Measurements from ENCODE around the gene ATOH1. TPM values are rescaled to one million over a fixed set of nuclear protein-coding genes. Genes with fewer than 3 reads are reported as not detected.

ATOH1 gene
- not detected in 2 replicates for polyA plus RNA-seq (2011; rRNA removed)
- not detected in 2 replicates for polyA plus RNA-seq (2012; cell fraction: cytosol; rRNA removed)
- not detected in 2 replicates for polyA plus RNA-seq (2012; cell fraction: nucleus; rRNA removed)
- not detected in 3 replicates for polyA plus RNA-seq (2017; fragmentation: RNase III; extraction: RNeasy Plus Mini Kit Qiagen cat#74134 plus additional on column Dnase treatment)
- not detected in 2 replicates for polyA minus RNA-seq (2011; rRNA and poly(A)+ RNA removed)

- peaks cover 3% of the 10 kb centered on the region; the same call in 1 of the 3 replicates for H3K4me1 ChIP-seq
- H3K27ac ChIP-seq: no peak within 1 kb of the TSS
- ChIA-PET POLR2A (no interaction called here), CTCF (no interaction called here)
- DNase-seq (ENCODE audit: low read depth in 1 of 2, low spot score in 1 of 2) (peak; percentile 7 to 18), FAIRE-seq (no peak), ATAC-seq (peak; percentile 73 to 81; a peak in 5 of 6 replicates)
- no peak for TF ChIP-seq NR3C1 (IDR thresholded peaks at IDR 0.05)
- peak; percentile 51 for TF ChIP-seq MAX (IDR thresholded peaks at IDR 0.05)
- WGBS (ENCODE audit: missing lambda C conversion rate): under 1% methylated on average over 25 of the region's 46 CpGs
- peak within 1 kb of the TSS; percentile 89 for H3K4me2 ChIP-seq
- H3K9me3 ChIP-seq: no peaks in the 10 kb centered on the region
- H3K4me3 ChIP-seq: peak within 1 kb of the TSS; percentile 51
These were observed at the start of gene ATOH1 for GRCh38 chr4:93828332-93828994. TSS of gene ATOH1 (plus strand) at chr4:93828753. CDS start at chr4:93828927, 174 bp downstream.

- WGBS (ENCODE audit: missing lambda C conversion rate): 21% methylated on average over 2 of the region's 2 CpGs
- Histone ChIP-seq H3K27ac (no peak overlapping the region), H3K9me3 (no peaks in the 10 kb centered on the region), H3K4me2 (no peak overlapping the region), H3K4me1 (no peaks in the 10 kb centered on the region), H3K4me3 (no peak overlapping the region)
- no peak for ATAC-seq
- ChIA-PET POLR2A (no interaction called here), CTCF (interaction anchor here (1.6 kb wide), 1 partner anchor 12 kb away, joined by 4 read pairs; no protein-coding TSS in a partner anchor)
- no peak for DNase-seq (ENCODE audit: low read depth in 1 of 2, low spot score in 1 of 2)
- FAIRE-seq: no peak
- TF ChIP-seq GATA3 (IDR thresholded peaks at IDR 0.05; ENCODE audit: borderline replicate concordance) (no peak), MAX (IDR thresholded peaks at IDR 0.05) (no peak), HMGXB4 (CRISPR knock-in tag; IDR thresholded peaks at IDR 0.05; ENCODE audit: borderline replicate concordance) (no peak), CTCF (IDR thresholded peaks at IDR 0.05) (no peak), NR3C1 (IDR thresholded peaks at IDR 0.05) (no peak), ATOH8 (CRISPR knock-in tag; IDR thresholded peaks at IDR 0.05; ENCODE audit: low read depth) (no peak), TFCP2L1 (CRISPR knock-in tag; IDR thresholded peaks at IDR 0.05) (no peak), RAD21 (conservative IDR thresholded peaks at IDR 0.05 in 1 of 2, IDR thresholded peaks at IDR 0.05 in 1 of 2) (no peak), BHLHE40 (IDR thresholded peaks at IDR 0.05; ENCODE audit: low read depth, low read length) (no peak), HES2 (IDR thresholded peaks at IDR 0.05) (no peak), MYC (IDR thresholded peaks at IDR 0.05; ENCODE audit: borderline replicate concordance, low read length) (no peak)
These were observed 49.3 kb upstream of the ATOH1 start for GRCh38 chr4:93779228-93779627.

GRCh38 chr4:93780080-93780479 lies 48.5 kb upstream of the ATOH1 start:
- CTCF ChIA-PET: interaction anchor here (1.6 kb wide), 1 partner anchor 11 kb away, joined by 4 read pairs; no protein-coding TSS in a partner anchor
- no peaks in the 10 kb centered on the region for H3K4me1 ChIP-seq
- no peak overlapping the region for H3K4me3 ChIP-seq

More at GRCh38 chr4:93780080-93780479, 48.5 kb upstream of the ATOH1 start:
- Histone ChIP-seq H3K4me2 (no peak overlapping the region), H3K9me3 (no peaks in the 10 kb centered on the region), H3K27ac (no peak overlapping the region)
- DNase-seq (ENCODE audit: low read depth in 1 of 2, low spot score in 1 of 2): no peak
- POLR2A ChIA-PET: no interaction called here
- ATAC-seq: no peak
- 62% methylated on average over 5 of the region's 5 CpGs for WGBS (ENCODE audit: missing lambda C conversion rate)
- no peak for FAIRE-seq
- no peak for TF ChIP-seq BCL3 (IDR thresholded peaks at IDR 0.05)
- TF ChIP-seq POLR2A (IDR thresholded peaks at IDR 0.05; ENCODE audit: low read length): no peak
- no peak for TF ChIP-seq SREBF2 (IDR thresholded peaks at IDR 0.05)
- TF ChIP-seq TP53 (CRISPR knock-in tag; IDR thresholded peaks at IDR 0.05): no peak
- TF ChIP-seq HDAC2 (IDR thresholded peaks at IDR 0.05): no peak
- TF ChIP-seq RARB (CRISPR knock-in tag; IDR thresholded peaks at IDR 0.05): no peak
- TF ChIP-seq POLR2AphosphoS2 (conservative IDR thresholded peaks at IDR 0.05; ENCODE audit: low read length): no peak
- TF ChIP-seq CBX2 (IDR thresholded peaks at IDR 0.05; ENCODE audit: borderline replicate concordance, low read depth): no peak
- TF ChIP-seq BHLHE40 (IDR thresholded peaks at IDR 0.05; ENCODE audit: low read depth, low read length): no peak
- TF ChIP-seq HOXA7 (CRISPR knock-in tag; IDR thresholded peaks at IDR 0.05): no peak
- TF ChIP-seq PBX3 (IDR thresholded peaks at IDR 0.05): no peak
- TF ChIP-seq USF2 (IDR thresholded peaks at IDR 0.05): no peak
- TF ChIP-seq NFE2L2 (conservative IDR thresholded peaks at IDR 0.05; ENCODE audit: low read length): no peak
- TF ChIP-seq RAD21 (conservative IDR thresholded peaks at IDR 0.05 in 1 of 2, IDR thresholded peaks at IDR 0.05 in 1 of 2): no peak
